GM18858 (cell line): Measurements from ENCODE around the gene ALDH1A3.

Source experiments
- ATAC-seq: cut with Tn5 transposase; IDR thresholded peaks from one replicate; pipeline ENCODE4 v1.9.1; 2021; ENCODE audit not compliant: unreplicated experiment

Gene ALDH1A3

GRCh38 chr15:100900795-100901169, 21.2 kb downstream of the ALDH1A3 start:
- no peak for ATAC-seq

GRCh38 chr15:100901296-100901695, 21.7 kb downstream of the ALDH1A3 start:
- ATAC-seq, result no peak

- no peak for ATAC-seq
These were observed 22.2 kb downstream of the ALDH1A3 start for GRCh38 chr15:100901702-100902435.

GRCh38 chr15:100902436-100903167, 23.0 kb downstream of the ALDH1A3 start:
- no peak for ATAC-seq

- ATAC-seq, result no peak
These were observed 23.5 kb downstream of the ALDH1A3 start for GRCh38 chr15:100903168-100903554.

- no peak for ATAC-seq
These were observed 26.2 kb downstream of the ALDH1A3 start for GRCh38 chr15:100905850-100906249.

- no peak for ATAC-seq
These were observed 28.8 kb downstream of the ALDH1A3 start for GRCh38 chr15:100908466-100908865.

GRCh38 chr15:100909565-100909964, 29.9 kb downstream of the ALDH1A3 start:
- ATAC-seq, result no peak

GRCh38 chr15:100909989-100910955, 30.6 kb downstream of the ALDH1A3 start:
- ATAC-seq, result no peak

GRCh38 chr15:100911086-100911485, 31.5 kb downstream of the ALDH1A3 start:
- ATAC-seq, result no peak

GRCh38 chr15:100913961-100914360, 34.3 kb downstream of the ALDH1A3 start:
- no peak for ATAC-seq

GRCh38 chr15:100914876-100915275, 35.2 kb downstream of the ALDH1A3 start:
- no peak for ATAC-seq

GRCh38 chr15:100918034-100918689, 38.5 kb downstream of the ALDH1A3 start:
- ATAC-seq, result peak; percentile 49

GRCh38 chr15:100918690-100919480, 39.3 kb downstream of the ALDH1A3 start, which contains the start of gene LRRK1:
Gene LRRK1, plus strand, starts transcription at chr15:100919357. Its CDS starts 5,276 bp downstream, at chr15:100924633.
- ATAC-seq, result no peak

- ATAC-seq, result no peak
These were observed 40.1 kb downstream of the ALDH1A3 start for GRCh38 chr15:100919481-100920405.

- no peak for ATAC-seq
These were observed 41.0 kb downstream of the ALDH1A3 start for GRCh38 chr15:100920516-100921135.

GRCh38 chr15:100922192-100923040, 42.8 kb downstream of the ALDH1A3 start:
- ATAC-seq, result peak; percentile 24
